Measurements from ENCODE around the gene TLE4.
A peak's percentile ranks its signal among the peaks of the same experiment; 100 is the strongest.
"Not testable (repeated sequence)": the region's sequence is repeated elsewhere in the genome, so short reads cannot be mapped to it uniquely, and the experiment has no call there.

Gene TLE4

DNA sequence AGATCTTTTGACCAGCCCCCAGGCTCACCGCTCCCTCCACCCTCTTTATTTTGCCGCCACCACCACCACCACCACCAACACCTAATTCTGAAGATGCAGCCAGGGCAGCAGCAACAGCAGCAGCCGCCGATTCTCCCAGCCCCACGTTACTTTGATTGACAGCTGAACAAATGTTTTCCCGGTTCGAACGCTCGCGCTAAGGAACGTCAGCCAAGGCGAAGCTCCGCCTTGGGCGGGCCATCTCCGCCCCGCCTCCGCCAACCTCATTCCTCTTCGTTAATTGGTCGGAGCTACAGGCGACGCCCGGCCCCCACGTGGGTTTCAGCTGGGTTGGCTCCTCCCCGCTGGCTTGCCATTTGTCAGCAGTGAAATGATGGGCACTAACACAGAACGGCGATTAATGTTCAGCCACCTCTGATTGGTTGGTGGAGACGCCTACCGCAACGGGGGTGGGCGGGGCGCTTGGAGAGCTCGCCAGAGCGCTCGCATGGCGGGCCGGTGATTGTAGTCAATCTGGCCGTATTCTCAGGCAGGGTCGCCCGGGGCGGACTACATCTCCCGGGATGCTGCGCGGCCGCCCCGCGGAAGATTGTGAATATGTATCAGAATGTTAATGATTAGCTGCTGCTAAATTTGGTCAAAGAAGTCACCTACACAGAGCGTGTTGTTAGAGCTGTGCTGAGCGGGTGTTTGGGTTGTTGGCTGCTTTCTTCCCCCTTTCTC lies at the start of gene TLE4:
Gene TLE4, plus strand, starts transcription at position 657 of the 723 bp plus-strand sequence. CDS start 826 bp downstream, outside the sequence.
- DNase-seq: peak; percentile 99
- in situ Hi-C loops (cut with HindIII; ENCODE audit: low pct_ligation_motif_present, low pct_unique_long_range_greater_than_20kb, low sequenced_read_pairs): no loop called here

DNA sequence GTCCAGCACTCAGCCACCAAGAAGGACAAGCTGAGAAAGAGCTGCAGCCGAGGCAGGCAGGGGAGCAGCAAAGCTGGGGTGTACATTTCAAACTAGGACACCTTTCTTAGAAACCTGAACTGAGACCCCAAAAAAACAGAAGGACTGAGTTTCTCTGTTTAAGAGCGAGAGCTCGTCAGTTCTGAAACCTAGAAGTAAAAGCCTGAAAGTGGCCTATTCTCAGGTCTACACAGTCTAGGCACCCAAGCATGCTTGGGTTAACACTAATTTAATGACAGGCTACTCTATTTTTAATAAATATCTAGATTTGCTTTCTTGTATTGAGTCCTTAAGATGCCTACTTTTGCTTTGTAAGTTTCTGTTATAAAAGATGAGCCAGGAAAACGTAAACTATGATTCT lies 49.0 kb upstream of the TLE4 start:
- in situ Hi-C loops (cut with HindIII; ENCODE audit: low pct_ligation_motif_present, low pct_unique_long_range_greater_than_20kb, low sequenced_read_pairs): no loop called here
- DNase-seq: no peak

DNA sequence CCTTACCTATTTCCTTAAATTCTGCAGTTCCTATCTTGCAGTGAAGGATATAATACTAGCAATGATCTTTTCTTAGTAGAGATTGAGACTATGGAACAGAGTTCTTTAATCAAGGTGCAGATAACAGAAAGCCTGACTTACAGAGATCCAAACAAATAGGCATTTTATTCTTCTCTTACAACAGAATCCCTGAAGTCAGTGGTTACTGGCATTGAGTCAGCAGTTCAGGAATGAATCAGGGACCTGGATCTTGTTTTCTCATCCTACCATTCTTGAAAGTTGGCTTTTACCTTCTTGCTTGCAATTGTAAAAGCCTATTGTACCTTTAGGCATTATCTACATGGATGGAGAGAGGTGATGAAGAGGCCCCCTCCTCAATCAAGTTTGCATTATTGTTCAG lies 47.5 kb upstream of the TLE4 start:
- in situ Hi-C loops (cut with HindIII; ENCODE audit: low pct_ligation_motif_present, low pct_unique_long_range_greater_than_20kb, low sequenced_read_pairs): no loop called here
- DNase-seq: no peak

DNA sequence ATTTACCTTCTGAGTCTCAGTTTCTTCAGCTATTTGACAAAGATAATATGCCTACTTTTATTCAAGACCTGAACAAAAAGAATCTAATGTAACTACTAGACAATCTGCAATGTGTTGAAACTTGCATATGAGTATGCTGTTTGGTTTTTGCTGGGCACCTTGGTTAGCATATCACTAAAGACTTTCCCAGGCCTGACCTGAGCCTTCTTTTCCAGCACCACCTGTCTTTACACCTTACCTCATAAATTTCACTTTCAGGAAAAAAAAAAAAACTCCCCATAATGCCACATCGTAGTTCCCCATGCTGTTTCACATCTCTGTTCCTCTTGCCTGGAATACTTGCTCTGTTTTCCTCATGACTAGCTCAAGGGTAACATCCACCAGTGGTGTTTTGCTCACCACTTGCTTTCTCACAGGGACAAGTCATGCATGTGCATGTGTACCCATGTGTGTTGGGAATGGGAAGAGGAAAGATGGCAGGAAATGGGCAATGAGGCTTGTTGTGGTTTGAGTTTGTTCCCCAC lies 45.6 kb upstream of the TLE4 start:
- in situ Hi-C loops (cut with HindIII; ENCODE audit: low pct_ligation_motif_present, low pct_unique_long_range_greater_than_20kb, low sequenced_read_pairs): no loop called here

DNA sequence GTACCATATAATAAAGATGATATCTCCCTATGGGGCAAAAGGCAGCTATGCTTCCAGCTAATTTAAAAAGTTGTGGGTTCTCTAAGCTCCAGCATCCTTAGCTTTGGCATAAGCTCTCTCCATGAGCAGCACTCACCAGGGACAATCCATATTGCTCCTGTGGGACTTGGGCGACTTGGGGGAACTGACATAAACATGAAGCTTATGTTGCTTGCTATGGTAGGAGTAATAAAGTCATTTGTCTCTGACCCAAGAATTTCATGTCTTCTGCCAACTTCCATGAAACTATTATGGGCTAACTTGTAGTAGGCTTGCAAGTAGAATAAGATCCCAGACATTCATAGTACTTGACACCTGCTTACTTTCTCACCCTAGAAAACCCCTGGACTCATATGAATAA lies 36.2 kb upstream of the TLE4 start:
- in situ Hi-C loops (cut with HindIII; ENCODE audit: low pct_ligation_motif_present, low pct_unique_long_range_greater_than_20kb, low sequenced_read_pairs): no loop called here
- no peak for DNase-seq

More for the DNA sequence above, 45.6 kb upstream of the TLE4 start:
- no peak for DNase-seq

DNA sequence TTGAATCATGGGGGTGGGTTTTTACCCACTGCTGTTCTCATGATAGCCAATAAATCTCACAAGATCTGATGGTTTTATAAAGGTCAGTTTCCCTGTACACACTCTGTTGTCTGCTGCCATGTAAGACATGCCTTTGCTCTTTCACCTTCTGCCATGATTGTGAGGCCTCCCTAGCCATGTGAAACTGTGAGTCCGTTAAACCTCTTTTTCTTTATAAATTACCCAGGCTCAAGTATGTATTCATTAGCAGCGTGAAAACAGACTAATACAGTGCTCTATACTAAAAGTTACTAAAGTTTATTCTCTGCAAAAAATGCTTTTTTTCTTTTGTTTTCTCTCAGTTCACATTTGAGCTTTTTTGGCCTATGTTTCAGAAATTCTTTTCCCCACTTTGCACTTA lies 33.9 kb upstream of the TLE4 start:
- in situ Hi-C loops (cut with HindIII; ENCODE audit: low pct_ligation_motif_present, low pct_unique_long_range_greater_than_20kb, low sequenced_read_pairs): no loop called here
- DNase-seq: no peak

DNA sequence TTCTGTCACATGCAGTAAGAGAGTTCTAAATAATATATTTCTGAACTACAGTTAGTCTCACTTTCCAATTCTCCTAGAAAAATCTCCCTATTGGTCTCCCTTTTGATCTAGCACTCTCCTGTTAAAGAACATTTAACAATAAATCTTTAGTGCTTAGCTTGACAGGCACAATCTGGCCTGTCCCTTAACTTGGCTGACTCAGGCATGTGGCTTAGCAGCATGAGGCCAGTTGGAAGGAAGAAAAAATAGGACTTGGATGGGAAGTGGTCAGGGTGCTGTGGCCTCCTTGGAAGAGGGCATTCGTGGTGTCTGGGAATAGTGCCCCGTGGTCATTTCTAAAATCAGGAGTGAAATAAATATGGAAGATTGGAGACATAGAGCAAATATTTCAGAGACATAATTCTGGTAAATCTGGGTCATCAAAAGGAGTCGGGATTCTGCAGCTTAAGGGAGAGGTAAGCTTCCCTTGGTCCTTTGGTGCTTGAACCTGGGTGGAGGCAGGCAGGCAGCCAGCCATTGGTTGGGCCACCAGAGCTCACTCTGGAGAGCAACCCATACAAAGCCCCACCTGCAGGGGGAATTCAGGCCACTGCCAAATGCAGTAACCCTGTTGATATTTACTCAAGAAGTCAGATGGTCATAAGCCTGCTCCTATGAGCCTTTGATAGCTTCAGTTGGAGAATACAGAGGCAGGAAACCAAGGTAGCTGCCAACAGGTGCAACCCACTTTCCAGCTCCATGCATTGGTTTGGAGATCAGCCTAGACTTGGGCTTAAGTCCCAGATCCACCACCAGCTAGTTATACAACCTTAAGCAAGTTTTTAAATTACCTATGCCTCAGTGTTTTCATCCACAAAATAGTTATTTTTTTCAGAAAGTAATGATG lies 28.8 kb upstream of the TLE4 start:
- no peak for DNase-seq
- in situ Hi-C loops (cut with HindIII; ENCODE audit: low pct_ligation_motif_present, low pct_unique_long_range_greater_than_20kb, low sequenced_read_pairs): no loop called here

DNA sequence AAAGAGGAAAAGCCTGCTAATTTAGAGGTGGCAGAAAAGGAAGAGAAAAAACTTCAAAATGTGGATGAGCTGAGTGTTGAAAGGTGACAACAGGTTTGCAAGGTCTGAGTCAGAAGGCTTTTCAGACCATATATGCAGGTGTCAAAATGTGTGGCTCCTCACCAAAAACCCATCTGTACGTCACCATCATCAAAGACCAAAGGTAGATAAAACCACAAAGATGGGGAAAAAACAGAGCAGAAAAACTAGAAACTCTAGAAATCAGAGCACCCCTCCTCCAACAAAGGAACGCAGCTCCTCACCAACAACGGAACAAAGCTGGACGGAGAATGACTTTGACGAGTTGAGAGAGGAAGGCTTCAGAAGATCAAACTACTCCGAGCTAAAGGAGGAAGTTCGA lies 27.4 kb upstream of the TLE4 start:
- DNase-seq; in situ Hi-C loops (cut with HindIII; ENCODE audit: low pct_ligation_motif_present, low pct_unique_long_range_greater_than_20kb, low sequenced_read_pairs): not testable (repeated sequence)

DNA sequence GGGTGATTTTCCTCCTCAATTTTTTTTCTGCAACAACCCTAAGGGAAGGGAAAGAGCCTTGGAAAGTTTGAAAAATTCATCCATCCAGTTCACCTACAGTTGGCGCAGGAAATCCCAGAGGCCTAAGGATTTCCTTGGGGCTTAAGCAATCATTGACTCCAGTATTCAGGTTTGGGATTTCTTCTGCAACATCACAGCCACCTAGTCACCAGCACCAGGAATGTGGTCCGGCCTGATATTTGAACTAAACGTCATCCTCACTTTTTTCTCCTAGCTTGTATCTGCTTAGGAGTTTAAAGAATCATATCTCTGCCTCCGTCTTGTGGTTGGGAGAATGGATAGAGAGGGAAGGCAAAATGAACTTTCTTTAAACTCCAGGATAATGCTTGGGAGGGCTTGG lies 20.2 kb upstream of the TLE4 start:
- in situ Hi-C loops (cut with HindIII; ENCODE audit: low pct_ligation_motif_present, low pct_unique_long_range_greater_than_20kb, low sequenced_read_pairs): no loop called here
- DNase-seq: no peak

DNA sequence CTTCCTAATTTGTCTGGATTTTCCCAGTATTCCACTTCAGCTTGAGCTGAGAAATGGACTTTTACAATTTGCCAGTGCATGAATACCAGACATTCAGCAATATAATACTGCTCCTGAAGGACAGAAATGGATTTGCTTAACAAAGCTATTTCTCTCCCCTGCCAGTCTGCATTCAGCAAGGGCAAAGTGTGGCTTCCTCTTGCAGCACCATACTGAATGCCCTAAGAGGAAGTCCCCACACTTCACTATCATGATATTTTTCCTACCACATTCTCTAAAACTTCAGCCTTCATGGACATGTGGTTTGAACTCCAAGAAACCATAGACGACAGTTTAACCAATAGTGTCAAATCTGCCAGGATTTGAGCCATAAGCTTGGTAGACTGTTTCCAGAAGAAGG lies 19.8 kb upstream of the TLE4 start:
- in situ Hi-C loops (cut with HindIII; ENCODE audit: low pct_ligation_motif_present, low pct_unique_long_range_greater_than_20kb, low sequenced_read_pairs): no loop called here
- DNase-seq: no peak

DNA sequence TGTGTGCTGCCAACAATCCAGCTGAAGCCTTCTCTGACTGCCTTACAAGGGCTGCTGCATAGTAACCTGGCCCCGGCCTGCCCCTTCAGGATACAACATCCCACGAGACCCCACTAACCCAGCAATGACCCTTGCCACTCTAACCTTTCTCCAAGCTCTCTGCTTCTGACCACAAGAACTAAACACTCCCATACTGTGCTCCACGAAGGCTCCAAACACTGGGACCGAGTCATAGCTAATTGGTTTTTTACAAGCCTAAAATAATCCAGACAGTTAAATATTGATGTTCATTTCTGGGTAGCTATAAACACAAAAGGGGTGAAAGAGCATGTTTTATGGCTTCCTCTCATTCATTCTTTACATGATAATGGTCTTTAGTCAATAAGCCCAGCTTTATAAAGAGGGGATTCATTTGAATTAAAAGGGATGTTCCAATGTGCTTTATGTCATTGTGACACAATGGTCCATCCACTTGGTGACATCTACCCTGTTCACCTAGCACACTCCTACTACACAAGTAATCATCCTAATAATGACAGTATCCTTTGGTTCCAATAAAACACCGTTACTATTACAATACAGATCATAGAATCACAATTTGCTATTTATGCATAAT lies 16.2 kb upstream of the TLE4 start:
- in situ Hi-C loops (cut with HindIII; ENCODE audit: low pct_ligation_motif_present, low pct_unique_long_range_greater_than_20kb, low sequenced_read_pairs): no loop called here
- no peak for DNase-seq

DNA sequence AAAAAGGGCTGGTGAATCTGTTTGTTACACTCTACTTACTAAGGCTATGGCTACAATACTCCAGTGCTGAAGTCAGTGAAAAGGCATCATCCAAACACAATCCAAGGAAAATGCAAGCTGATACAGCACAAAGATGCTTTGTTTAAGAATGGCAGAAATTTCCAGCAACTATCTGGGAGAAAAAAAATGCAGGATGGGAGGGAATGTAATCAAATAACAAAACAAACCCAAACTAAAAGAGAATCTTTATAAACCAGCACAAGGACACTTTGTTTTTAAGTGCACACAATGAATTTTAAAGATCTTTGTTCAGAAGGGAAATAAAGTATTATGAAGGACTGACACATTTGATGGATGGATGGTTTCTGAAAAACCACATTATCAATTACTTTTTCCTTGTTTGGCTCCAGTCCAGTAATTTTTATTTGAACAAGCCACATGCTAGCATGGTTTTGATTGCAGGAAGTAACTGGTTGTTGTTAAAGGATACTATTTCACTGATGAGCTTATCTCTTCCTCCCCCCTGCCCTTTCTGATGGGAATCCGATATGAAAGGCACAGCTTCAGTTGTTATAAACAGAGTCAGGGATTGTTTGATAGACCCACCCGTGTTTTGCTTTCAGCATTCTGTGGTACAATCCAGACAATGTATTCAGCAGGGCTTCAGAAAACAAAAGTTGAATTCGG lies 12.1 kb upstream of the TLE4 start:
- DNase-seq: no peak
- in situ Hi-C loops (cut with HindIII; ENCODE audit: low pct_ligation_motif_present, low pct_unique_long_range_greater_than_20kb, low sequenced_read_pairs): no loop called here

DNA sequence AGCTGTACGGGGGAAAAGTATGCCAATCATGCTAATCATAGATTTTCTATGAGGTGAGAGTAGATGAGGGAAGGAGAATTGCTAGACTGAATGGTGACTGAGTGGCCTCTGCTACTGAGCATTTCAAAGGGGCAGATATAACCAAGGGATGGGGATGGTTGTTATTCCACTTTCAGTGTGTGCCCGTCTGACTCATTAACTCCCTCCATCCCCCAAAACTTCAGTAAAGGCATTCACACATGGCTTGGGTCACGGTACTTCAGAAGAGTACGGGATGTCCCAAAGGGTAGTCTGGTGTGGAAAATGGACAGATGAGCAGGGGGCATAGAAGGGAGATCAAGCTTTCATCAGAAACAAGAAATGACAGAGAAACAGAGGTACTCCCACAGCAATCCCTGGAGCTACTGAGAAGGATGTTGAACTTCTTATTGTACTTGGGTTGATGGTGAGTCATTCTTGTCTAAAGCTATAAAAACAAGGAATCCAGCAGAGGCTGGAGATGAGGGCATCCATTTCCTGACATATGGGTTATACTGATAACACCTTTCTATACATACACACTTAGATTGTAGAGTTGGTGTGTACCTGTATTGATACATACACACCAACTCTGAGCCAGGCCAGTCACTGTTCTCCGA lies 8.9 kb upstream of the TLE4 start:
- no peak for DNase-seq
- in situ Hi-C loops (cut with HindIII; ENCODE audit: low pct_ligation_motif_present, low pct_unique_long_range_greater_than_20kb, low sequenced_read_pairs): no loop called here

DNA sequence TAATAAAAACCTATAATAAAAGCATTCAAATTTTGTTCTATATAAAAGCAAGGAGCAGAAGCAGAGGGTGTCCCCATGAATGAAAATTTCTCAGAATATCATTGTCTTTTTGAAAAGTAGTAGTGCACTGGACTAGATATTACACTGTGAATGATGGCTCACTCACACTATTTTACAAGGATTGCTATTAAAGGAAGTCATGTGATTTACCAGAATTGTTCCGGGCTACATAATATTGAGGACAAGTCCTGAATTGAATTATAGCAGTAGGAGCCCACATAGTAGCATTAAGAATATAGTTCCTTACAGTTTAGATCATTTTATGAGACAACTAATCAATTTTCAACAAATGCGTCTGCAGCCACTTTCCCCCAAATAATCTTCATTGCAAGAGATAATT lies 7.7 kb upstream of the TLE4 start:
- in situ Hi-C loops (cut with HindIII; ENCODE audit: low pct_ligation_motif_present, low pct_unique_long_range_greater_than_20kb, low sequenced_read_pairs): no loop called here
- no peak for DNase-seq

DNA sequence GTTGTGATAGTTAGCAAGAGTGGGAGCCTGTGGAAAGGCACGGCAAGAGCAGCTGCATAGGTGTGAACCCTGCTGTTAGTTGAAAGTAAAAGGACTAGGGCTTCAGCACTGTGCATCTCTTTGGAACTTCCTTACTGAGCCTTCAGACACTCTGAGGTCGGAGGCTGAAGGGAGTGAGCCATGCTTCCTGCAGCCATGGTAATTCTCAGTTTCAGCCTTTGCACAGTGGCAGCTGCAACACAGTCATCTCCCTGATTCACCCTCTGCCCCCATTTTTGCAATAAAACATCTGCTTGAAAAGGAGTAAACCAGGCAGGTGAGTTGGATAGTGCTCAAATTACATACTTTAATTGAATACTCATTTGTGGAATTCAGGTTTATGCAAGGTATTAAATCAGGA lies 6.5 kb upstream of the TLE4 start:
- in situ Hi-C loops (cut with HindIII; ENCODE audit: low pct_ligation_motif_present, low pct_unique_long_range_greater_than_20kb, low sequenced_read_pairs): no loop called here
- no peak for DNase-seq

DNA sequence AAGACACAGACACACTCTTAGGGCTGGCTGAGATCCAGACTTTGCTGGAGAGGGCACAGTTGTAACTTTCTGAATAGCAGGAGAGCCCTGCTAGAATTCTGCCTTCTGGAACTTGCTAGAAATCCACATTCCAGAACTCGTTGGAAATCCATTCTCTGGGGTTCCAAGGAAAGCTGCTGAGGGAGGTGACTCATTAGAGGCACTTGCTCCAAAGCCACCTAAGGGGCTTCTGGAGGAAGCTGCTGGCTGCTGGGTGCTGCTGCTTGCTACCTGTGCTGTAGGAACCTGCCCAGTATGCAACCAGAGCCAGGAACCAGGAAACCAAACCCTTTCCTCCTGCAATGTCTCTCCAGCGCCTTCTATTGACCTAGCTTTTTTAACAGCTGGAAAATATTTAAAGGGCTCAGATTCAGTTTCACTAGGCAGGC lies 4.1 kb upstream of the TLE4 start:
- DNase-seq: no peak

DNA sequence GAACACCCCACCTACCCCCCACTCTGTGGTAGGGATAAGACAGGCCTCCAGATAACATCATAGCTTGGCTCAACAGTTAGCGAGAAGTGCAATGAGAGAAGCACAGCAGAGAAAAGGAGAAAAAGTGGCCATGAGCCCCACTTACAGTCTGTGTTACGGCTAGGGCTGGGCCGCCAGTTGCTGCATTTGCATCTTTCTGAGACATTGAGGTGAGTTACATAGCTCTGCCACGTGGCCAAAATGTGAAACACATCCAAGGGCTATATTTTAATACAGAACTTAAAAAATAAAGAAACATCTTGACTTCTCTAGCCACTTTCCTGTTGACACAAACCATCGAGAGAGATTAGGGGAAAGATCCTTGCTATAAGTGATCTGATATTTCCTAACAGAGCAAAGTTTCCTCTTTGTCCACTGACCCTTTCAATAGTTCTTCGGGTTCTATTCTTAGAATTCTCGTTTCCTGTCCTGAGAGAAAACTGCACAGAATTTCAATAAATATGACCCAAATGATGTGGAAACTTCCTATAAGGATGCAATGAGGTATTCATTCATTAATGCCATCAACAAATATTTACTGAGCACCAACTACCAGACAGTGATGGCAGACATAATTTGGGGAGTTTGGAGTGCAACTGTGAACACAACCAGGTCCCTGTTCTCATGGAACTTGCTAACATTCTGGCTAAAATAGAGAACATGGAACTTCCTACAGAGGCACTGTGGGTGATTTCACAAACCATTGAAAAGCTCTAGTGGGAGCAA lies 3.2 kb upstream of the TLE4 start:
- in situ Hi-C loops (cut with HindIII; ENCODE audit: low pct_ligation_motif_present, low pct_unique_long_range_greater_than_20kb, low sequenced_read_pairs): no loop called here

More for the DNA sequence above, 4.1 kb upstream of the TLE4 start:
- in situ Hi-C loops (cut with HindIII; ENCODE audit: low pct_ligation_motif_present, low pct_unique_long_range_greater_than_20kb, low sequenced_read_pairs): no loop called here

More for the DNA sequence above, 3.2 kb upstream of the TLE4 start:
- DNase-seq: no peak
